ENCODE data around the gene RARRES2.

RARRES2 gene

DNA sequence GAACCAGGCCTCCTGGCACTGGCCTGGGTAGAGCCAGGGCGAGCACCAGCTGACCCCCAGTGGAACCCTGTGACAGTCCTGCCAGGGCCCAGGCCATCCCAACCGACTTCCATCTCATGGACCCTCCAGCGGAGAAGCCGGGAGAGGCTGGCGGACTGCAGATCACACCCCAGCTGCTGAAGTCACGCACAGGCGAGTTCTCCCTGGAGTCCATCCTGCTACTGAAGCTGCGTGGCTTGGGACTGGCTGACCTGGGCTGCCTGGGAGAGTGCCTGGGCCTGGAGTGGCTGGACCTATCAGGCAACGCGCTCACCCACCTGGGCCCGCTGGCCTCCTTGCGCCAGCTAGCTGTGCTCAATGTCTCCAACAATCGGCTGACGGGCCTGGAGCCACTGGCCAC is 4.7 kb downstream of the RARRES2 start:
- DNase-seq (ENCODE audit: insufficient read length, low spot score) (no peak), FAIRE-seq (no peak)
- TF ChIP-seq, protein P1, sequence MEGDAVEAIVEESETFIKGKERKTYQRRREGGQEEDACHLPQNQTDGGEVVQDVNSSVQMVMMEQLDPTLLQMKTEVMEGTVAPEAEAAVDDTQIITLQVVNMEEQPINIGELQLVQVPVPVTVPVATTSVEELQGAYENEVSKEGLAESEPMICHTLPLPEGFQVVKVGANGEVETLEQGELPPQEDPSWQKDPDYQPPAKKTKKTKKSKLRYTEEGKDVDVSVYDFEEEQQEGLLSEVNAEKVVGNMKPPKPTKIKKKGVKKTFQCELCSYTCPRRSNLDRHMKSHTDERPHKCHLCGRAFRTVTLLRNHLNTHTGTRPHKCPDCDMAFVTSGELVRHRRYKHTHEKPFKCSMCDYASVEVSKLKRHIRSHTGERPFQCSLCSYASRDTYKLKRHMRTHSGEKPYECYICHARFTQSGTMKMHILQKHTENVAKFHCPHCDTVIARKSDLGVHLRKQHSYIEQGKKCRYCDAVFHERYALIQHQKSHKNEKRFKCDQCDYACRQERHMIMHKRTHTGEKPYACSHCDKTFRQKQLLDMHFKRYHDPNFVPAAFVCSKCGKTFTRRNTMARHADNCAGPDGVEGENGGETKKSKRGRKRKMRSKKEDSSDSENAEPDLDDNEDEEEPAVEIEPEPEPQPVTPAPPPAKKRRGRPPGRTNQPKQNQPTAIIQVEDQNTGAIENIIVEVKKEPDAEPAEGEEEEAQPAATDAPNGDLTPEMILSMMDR (IDR thresholded peaks at IDR 0.05; ENCODE audit: insufficient read depth, missing control alignments) = no peak

DNA sequence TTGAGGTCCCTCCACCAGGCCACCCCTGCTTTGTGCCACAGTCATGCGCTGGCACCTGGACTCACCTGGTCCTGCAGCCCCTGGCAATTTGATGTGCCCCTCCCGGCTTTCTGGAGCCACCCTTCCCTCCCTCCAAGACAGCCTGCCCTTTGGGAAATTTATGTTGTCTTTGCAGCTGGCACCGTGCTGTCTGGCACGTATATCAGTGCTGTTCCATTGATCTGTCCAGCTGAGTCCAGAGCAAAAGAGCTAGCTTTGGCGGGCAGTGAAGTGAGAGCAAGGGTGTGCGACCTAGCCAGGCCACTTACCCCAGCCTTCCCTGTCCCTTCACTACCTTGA is 5.7 kb downstream of the RARRES2 start:
- FAIRE-seq (no peak), DNase-seq (ENCODE audit: insufficient read length, low spot score) (no peak)
- TF ChIP-seq, protein P1 (IDR thresholded peaks at IDR 0.05; ENCODE audit: insufficient read depth, missing control alignments) = no peak

DNA sequence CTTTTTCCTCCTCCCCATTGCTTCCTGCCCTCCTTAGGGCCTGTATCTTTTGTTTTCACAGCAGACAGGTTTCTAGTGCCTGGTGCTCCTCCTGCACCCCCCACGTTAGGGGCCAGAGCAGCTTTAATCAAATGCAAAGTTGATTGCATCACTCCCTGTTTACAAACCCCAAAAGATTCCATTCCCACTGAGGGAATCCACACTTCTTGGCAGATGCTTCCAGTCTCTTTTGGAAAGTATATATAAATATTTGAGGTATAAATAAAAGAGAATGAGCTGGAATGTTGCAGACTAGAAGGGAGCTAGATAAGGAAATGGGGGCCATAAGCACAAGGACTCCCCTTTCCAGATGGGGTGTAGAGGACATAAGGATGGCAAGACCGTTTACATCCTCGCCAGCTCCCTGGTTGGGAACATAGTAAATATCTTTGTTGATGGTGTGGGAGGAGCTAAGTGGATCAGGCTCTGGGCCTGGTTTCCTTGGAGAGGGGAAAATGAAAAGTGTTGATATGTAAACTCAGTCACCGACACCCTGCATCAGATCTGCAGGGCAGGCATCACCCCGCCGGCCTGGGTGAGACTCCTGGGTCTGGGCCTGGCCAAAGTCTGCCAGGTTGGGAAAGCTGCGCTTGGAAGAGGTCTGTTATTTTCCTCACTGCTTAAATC is 6.2 kb downstream of the RARRES2 start:
- TF ChIP-seq, protein P1 (IDR thresholded peaks at IDR 0.05; ENCODE audit: insufficient read depth, missing control alignments) = no peak
- no peak for FAIRE-seq
- no peak for DNase-seq (ENCODE audit: insufficient read length, low spot score)

DNA sequence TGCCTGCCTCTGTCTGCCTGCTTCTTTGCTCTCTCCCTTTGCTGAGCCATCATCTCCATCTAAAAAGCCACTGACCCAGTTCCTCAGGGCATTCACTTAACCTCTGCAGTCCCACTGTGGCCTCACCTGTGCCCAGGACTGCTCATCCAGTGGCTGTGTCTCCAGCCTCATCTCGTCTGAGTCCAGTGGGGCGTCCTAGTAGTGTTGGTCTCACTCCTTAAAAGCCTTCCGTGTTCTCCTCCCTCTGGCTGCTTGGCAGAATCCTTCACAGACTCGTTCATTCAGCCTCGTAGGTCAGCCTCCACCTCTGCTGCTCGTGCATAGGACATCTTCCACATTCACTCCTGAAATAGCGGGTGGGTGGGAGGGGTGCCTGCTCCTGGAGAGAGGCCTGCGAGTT is 7.3 kb downstream of the RARRES2 start:
- FAIRE-seq = no peak
- TF ChIP-seq, protein P1 (IDR thresholded peaks at IDR 0.05; ENCODE audit: insufficient read depth, missing control alignments) = no peak
- no peak for DNase-seq (ENCODE audit: insufficient read length, low spot score)

DNA sequence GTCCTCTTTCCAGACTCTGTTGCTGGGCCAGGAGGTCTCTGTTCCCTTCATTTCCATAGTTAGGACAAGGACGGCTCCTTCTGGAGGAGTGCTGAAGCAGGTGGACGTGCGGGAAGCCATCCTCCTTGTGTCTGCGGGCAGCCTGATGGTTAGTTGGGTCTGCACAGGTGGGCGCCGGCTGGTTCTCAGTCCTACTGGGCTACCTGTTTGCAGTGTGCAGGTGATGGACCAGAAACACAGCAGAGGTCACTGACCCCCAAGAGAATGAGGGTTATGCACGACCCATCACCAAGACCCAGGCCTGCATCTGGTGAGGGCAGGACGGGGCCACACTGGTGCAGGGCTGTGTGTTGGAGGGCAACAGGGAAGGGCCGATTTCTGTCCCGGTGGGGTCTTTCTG is 7.8 kb downstream of the RARRES2 start:
- FAIRE-seq (no peak), DNase-seq (ENCODE audit: insufficient read length, low spot score) (no peak)
- TF ChIP-seq, protein P1 (IDR thresholded peaks at IDR 0.05; ENCODE audit: insufficient read depth, missing control alignments) = no peak

DNA sequence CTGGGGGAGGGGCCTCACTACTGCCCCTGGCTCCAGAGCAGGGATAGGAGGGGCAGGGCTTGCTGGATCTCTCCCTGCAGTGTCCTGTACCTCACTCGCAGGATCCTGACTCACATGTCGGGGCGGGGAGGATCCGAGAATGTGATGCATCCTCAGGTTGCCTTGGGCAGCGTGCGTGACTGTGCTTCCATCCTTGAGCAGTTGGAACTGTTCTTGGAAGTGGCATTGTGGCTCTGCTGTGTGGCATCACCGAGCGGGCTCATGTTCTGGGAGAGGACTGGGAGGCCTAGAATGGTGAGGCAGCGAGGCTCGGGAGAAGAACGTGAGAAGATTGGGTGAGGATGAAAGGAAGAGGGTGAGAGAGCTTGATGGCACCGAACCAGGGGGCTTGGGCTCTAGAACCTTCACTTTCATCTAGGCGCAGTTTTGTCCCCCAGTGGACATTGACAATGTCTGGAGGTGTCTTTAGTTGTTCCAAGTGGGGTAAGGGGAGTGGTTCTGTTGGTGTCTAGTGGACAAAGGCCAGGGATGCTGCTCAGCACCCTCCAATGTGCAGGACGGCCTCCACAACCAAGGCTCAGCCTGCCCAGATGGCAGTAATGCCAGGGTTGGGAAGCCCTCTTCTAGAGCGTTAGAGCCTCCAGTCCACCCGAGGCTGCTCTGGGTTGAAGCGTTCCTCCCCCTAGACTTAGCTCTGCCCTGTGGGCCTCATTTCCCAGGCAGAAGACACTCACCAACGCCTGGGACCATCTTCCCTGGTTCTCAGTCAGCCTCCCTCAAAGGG is 8.4 kb downstream of the RARRES2 start:
- FAIRE-seq = no peak
- DNase-seq (ENCODE audit: insufficient read length, low spot score) = no peak
- TF ChIP-seq, protein P1 (IDR thresholded peaks at IDR 0.05; ENCODE audit: insufficient read depth, missing control alignments) = no peak

Measured in D721Med (cell line).